GM19035 (cell line): ENCODE measurements around the gene SYCN.

Experiments
- ATAC-seq: cut with Tn5 transposase; IDR thresholded peaks from one replicate; pipeline ENCODE4 v1.9.1; 2021; ENCODE audit not compliant: unreplicated experiment

Gene SYCN

GRCh38 chr19:39196320-39196719 is 7.7 kb downstream of the SYCN start:
- no peak for ATAC-seq

- ATAC-seq: no peak
Measured at GRCh38 chr19:39195755-39196154, 8.3 kb downstream of the SYCN start.

GRCh38 chr19:39194832-39195542 is 9.1 kb downstream of the SYCN start:
- no peak for ATAC-seq

DNA sequence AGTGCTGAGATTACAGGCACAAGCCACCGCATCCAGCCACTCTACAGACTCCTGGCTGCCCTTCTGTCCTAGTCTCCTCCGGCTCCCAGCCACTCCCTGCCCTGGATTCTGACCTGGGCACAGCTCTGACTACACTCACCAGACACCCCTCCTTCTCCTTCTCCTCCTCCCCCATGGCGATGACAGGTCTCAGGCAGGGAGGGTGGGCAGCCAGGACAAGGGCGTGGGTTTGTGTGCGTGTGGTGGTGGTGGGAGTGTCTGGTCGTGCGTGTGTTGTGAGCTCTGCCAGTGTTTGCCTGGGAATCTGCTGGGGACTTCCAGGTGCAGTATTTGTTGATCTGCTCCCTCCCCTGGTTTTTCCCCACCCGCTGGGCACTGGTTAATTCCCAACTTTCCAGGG is 10.3 kb downstream of the SYCN start:
- ATAC-seq: no peak

GRCh38 chr19:39192846-39193245 is 11.2 kb downstream of the SYCN start:
- no peak for ATAC-seq

GRCh38 chr19:39190768-39191167 is 13.3 kb downstream of the SYCN start:
- no peak for ATAC-seq

- ATAC-seq: no peak
Measured at GRCh38 chr19:39188960-39189359, 15.1 kb downstream of the SYCN start.

DNA sequence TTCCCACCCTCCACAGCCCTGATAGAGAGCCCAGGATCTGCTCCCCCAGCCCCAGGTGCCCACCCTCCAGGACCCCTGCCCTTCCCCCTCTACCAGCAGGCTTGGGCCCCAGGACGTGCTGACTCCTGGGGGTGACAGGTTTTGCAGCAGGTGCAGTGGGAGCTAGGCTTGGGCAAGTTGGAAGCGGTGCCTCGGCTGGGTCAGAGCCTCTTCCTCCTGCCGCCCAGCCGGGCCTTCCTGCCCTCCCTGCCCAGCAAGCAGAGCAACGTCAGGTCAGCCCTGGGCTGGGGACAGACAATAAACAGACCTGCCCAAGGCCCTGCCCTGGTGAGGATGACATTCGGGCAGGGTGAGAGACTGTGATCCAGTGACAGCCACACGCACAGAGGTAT is 16.5 kb downstream of the SYCN start:
- no peak for ATAC-seq

- no peak for ATAC-seq
Measured at GRCh38 chr19:39186391-39186790, 17.7 kb downstream of the SYCN start.

DNA sequence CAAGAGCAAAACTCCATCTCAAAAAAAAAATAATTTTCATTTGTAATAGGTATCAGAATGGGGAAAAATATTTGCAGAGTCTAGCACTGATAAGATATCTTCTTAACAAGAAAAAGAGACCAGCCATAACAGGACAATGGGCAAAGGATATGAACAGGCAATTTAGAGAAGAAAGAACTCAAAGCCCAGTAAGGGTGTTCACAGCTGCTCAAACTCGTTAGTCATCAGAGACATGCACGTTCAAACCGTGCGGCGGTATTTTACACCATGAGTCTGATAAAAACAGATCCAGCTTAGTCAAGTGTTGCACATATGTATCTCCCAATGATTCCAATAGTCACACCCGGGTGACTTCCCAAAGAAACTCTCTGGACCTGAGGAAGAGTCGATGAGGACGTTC is 21.0 kb downstream of the SYCN start:
- no peak for ATAC-seq

DNA sequence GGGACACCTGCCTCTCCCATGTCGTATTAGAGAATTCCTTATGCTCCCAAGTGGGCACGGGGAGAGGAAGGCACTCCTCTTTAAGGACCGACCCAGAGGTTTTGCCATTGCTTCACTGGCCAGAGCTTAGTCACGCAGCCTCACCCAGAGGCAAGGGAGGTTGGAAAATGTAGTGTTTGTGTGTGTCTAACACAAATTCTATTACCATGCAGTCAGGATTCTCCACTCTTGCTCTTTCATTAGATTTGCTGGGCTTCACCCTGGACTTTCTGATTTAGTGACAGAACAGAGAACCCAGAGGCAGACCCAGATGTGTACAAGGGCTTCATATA is 21.9 kb downstream of the SYCN start:
- no peak for ATAC-seq

GRCh38 chr19:39181500-39182173 is 22.4 kb downstream of the SYCN start:
- ATAC-seq: no peak

- no peak for ATAC-seq
Measured at GRCh38 chr19:39180749-39181148, 23.3 kb downstream of the SYCN start.

DNA sequence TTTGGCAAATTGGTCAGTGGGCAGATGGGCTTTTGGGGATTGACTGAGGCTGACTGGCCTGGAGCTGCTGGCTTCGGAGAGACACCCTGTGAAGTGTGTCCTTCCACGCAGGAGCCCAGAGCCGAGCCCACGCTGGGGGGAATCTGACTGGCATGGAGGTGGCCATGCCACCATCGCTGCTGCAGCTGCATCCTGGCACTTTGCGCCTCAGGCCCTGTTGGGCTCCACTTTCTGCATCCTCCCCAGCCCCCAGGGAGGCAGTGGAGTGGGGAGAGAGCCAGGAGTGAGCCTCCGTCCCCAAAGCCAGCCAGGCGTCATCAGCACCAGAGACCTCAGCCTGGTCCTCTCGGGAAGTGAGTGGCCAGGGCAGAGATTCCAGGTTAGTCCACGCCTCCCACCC is 24.3 kb downstream of the SYCN start:
- no peak for ATAC-seq

DNA sequence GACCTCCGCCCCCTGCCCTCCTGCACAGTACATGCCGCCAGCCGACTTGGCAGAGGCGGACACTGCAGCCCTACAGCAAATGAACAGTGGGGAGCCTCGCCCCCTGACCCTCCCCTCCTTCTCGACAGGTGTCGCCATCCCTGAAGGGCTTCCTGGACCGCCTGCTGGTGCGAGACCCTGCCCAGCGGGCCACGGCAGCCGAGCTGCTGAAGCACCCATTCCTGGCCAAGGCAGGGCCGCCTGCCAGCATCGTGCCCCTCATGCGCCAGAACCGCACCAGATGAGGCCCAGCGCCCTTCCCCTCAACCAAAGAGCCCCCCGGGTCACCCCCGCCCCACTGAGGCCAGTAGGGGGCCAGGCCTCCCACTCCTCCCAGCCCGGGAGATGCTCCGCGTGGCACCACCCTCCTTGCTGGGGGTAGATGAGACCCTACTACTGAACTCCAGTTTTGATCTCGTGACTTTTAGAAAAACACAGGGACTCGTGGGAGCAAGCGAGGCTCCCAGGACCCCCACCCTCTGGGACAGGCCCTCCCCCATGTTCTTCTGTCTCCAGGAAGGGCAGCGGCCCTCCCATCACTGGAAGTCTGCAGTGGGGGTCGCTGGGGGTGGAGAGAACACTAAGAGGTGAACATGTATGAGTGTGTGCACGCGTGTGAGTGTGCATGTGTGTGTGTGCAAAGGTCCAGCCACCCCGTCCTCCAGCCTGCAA is 25.6 kb downstream of the SYCN start:
- no peak for ATAC-seq

DNA sequence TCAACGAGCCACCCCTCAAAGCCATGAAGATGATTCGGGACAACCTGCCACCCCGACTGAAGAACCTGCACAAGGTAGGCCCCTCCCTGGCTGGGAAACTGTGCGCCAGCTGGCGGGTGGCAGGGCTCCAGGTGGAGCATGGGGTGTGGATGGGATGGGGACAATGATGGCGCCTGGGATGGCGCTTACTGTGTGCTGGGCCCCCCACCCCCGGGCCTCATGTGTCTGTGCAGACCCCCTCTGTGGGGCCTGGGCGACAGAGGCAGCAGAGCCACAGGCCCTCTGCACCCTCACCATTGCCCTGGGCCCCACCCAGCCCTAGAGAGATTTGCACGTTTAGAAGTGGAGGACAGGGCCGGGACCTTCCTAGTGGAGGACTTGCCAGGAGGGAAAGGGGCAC is 26.3 kb downstream of the SYCN start:
- no peak for ATAC-seq

- no peak for ATAC-seq
Measured at GRCh38 chr19:39177110-39177699, 26.9 kb downstream of the SYCN start.

DNA sequence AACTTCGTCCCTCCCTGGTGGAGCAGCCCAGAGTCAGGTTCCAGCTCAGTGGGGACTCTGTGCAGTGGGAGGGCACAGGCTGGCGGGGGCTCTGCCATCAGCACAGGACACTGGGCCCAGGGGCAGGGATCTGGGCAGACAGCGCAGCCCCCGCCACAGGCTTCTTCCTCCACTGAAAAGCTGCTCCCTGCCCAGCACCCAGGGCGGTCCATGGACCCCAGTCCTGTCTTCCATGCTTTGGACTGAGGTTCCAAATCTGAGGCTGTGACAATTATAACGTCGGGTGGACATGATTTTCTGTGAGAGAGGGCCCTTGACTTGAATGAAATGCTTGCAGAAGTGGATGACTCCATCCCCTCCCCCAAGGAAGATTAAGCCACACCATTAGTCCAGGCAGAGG is 28.5 kb downstream of the SYCN start:
- no peak for ATAC-seq

DNA sequence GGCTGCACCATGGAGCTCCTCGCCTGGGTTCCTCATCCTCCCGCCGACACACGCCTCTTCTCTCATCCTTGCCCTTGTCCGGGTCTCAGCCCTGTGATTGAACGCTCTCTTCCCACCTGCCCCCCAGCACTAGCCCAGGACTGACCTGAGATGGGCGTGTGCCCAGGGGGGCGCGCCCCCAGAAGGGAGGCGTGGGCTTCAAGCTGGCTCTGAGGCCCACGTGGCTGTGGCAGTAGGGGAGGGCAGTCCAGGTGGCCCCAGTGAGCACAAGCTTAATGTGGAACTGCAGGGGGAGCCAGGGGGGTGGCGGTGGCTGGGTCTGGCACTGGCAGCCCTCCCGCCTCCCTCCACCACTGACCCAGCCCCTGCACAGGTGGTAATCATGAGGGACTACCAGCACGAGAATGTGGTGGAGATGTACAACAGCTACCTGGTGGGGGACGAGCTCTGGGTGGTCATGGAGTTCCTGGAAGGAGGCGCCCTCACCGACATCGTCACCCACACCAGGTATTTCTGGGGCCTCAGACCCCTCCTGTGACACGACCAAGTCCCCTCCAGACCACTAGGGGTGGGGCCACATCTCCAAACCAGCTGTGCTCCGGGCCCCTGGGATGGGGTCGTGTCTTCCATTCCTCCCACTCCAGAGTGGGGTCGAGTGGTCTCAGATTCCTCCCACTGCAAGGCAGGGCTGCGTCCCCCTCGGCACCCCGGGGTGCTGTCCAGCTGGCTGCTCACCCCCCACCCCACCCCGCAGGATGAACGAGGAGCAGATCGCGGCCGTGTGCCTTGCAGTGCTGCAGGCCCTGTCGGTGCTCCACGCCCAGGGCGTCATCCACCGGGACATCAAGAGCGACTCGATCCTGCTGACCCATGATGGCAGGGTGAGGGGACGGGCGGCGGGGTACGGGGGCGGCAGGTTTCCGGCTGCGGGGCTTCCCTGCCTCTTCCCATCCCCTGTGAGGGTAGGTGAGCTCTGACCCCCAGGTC is 29.2 kb downstream of the SYCN start:
- no peak for ATAC-seq

DNA sequence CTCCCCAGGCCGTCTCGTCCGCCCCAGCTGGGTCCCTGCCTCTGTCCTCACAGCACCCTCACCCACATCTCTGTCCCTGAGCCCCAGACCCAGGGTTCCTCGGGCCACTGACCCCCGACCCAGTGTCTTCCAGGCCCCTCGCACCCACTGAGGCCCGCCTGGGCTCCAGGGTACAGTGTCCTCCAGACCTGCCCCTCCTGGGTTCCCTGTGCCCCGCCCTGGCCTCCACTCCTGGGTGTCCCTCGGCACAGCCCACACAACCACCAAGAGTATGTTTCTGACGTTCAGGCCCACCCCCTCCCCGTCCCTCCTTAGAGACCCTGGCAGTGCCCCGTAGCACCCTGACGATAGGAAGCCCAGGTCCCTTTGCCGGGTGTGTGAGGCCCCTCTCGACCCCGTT is 29.9 kb downstream of the SYCN start:
- ATAC-seq: no peak

DNA sequence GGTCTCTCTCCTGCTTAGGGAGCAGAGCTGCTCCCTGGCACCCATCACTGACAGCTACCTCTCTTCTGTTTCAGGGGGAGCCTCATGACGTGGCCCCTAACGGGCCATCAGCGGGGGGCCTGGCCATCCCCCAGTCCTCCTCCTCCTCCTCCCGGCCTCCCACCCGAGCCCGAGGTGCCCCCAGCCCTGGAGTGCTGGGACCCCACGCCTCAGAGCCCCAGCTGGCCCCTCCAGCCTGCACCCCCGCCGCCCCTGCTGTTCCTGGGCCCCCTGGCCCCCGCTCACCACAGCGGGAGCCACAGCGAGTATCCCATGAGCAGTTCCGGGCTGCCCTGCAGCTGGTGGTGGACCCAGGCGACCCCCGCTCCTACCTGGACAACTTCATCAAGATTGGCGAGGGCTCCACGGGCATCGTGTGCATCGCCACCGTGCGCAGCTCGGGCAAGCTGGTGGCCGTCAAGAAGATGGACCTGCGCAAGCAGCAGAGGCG is 30.5 kb downstream of the SYCN start:
- no peak for ATAC-seq
